ENCODE results near the gene MEF2D.

MEF2D gene

DNA sequence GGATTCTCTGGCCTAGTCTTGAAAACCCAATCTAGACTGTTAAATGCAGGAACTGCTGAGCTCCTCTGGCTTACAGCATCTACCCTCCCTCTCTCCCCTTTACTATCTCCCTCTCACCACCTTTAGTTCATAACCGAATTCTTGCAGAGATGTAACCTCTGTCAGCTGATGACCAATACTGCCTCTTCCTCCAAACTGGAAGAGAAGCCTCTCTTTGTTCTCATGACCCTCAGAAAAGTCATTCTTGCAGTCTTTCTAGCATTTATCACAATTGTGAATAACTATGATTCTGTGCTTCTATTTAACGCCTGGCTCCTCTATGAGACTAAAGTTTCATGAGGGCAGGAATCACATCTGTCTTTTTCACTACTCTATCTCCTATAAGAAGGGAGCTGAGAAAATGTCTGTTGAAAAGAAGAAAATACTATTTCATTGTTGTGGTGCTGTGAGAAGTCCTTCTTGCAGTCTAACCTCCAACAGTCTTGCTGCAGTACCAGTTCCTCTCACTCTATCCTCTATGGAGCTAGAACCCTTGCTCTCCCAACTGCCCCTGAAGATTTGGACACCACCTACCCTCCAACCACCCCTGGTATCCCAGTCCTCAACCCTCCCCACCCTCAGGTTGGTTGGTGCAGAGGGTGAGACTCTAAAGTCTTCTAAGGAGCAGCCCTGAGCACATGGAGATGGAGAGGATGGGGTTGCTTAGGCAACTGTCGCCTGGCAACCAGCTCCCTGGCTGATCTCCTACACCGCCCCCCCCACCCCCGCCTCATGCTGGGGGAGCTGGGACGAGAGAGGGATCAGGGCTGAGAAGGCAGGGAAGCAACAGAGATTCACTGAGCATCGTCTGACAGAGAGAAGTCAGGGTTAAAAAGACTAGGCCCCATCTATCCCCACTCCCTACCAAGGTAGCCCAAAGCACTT is 13.9 kb downstream of the MEF2D start:
- no peak for DNase-seq

DNA sequence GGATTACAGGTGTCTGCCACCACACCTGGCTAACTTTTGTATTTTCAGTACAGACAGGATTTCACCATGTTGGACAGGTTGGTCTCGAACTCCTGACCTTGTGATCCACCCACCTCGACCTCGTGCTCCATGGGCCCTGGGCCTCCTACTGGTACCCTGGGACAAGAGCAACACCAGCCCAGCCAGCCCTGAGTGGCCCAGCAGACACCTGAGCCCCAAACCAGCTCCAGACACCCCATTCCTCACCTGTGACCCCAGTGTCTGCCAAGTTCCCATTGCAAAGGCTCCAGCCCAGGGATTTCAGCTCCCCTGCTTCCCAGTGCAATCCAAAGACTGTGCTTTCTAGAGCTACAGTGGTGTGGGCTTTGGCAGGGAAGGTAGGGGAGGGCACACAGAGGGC is 14.6 kb downstream of the MEF2D start:
- no peak for DNase-seq

DNA sequence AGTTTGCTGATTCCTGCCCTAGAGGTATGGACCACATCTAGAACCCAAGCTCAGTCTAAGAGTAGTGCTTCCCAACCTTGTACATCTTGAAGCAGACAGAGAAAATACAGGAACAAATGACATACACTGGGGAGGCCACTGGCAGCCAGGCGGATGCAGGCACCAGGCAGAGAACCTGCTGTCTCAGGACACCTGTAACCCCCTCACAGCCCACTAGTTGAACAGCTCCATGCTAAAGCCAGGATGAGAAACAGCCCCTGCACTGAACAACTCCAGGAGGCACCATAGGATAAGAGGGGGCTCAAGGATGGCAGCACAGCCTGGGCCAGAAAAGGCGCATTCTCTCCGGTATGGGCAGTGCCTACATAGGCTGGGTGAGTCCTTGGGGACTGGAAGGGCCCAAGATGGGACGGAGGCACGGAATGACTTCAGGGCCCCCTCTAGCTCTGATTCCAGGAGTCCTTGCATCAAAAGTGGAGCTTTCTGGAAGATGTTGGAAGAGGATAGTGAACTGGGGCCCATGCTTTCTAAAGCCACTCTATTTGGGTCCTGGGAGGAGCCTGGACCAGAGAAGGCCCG is 16.0 kb downstream of the MEF2D start:
- DNase-seq: no peak

DNA sequence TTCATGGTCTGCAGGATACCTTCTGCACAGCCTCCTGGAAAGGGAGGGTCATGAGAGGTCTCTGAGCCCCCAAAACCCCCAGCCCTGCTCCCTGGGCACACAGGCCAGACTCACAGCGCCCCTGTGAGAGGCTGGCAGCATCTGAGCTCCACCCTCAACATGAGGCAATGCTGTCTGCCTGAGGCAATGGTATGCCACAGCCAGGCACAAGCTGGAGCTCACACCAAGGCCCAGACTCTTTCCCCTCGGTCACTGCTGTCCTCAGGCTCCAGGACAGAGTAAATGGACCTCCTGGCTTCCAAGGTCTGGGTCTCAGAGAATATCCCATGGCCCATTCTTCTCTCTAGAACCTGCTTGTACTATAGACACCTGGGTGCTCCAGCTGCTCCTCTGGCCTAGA is 17.2 kb downstream of the MEF2D start:
- no peak for DNase-seq

DNA sequence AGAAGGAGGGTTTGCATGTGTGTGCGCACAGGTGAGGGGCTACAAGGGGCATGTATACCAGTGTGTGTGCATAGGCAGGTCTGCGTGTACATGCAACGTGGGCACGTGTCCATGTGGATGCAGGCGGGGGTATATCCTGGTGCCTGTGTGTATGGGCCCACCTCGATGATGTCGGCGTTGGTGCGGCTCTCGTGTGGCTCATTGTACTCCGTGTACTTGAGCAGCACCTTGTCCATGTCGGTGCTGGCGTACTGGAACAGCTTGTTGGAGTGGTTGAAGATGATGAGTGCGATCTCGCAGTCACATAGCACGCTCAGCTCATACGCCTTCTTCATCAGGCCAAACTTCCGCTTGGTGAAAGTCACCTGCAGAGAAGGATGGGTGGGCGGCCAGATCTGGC is 18.3 kb downstream of the MEF2D start:
- no peak for DNase-seq

DNA sequence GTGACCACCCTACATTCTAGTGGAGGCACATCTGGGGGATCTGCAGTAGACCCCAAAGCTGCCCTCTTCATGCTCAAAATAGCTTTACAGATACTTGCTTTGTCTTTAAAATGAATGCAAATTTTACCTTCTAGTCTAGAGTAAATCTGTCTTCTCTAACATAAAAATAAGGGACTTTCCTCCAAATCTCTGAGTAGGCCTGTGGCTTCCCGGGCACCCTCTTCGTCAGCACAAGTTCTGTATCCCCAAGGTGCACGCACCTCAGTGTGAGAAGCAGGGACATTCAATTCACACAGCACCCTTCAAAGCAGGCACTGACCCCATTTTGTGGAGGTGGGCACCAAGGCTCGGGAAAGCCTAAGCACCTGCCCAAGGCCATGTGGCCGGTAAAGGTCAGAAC is 19.0 kb downstream of the MEF2D start:
- DNase-seq: no peak

DNA sequence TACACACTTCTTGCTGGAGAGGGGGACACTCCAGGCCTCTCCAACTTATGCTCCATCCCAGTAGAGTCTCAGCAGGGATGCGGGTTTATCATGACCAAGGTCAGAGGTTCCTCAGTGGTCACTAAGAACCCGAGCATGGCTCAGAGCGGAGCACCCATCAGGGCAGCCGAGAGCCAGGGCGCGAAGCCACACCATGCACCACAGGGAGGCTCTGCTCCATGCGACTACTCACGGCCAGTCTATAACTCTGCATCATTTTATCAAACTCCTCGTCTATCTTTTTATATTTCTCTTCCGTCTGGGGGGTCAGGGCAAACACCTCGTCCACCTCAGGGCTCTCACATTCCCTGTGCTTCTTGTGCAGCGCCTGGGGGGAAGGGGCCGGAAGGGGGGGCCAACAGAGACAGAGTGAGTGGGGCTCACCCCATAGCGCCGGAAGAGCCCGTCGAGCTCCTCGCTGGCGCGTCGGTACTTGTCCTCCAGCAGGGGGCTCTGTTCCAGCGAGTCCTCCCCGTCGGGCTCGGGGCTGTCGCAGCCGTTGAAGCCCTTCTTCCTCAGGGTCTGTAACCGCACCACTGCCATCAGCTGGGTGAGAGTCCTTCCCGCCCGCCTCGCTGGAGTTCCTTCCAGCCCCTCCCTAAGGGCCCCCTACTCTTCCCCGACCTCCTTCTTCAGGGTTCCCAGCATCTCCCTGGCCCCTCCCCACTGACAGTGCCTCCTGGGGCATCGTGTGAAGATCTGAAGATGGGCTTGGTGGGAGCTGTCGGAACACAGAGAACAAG is 20.0 kb downstream of the MEF2D start:
- DNase-seq: peak; percentile 52

DNA sequence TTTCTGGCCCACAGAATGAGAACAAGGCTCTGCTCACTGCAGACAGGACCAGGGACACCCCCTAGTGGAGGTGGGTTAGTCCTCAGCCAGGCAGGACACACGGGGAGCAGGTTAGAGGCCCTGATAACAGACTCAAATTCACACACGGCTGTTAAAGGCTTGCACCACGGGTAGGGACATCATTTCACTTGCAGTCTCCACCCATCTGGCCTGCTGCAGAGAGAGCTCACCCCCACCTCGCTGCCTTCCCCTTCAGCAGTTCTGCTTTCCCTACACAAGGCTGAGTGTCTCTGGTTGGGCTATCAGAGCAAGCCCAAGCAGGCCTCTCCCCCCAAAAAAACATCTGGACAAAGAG is 20.6 kb downstream of the MEF2D start:
- no peak for DNase-seq

DNA sequence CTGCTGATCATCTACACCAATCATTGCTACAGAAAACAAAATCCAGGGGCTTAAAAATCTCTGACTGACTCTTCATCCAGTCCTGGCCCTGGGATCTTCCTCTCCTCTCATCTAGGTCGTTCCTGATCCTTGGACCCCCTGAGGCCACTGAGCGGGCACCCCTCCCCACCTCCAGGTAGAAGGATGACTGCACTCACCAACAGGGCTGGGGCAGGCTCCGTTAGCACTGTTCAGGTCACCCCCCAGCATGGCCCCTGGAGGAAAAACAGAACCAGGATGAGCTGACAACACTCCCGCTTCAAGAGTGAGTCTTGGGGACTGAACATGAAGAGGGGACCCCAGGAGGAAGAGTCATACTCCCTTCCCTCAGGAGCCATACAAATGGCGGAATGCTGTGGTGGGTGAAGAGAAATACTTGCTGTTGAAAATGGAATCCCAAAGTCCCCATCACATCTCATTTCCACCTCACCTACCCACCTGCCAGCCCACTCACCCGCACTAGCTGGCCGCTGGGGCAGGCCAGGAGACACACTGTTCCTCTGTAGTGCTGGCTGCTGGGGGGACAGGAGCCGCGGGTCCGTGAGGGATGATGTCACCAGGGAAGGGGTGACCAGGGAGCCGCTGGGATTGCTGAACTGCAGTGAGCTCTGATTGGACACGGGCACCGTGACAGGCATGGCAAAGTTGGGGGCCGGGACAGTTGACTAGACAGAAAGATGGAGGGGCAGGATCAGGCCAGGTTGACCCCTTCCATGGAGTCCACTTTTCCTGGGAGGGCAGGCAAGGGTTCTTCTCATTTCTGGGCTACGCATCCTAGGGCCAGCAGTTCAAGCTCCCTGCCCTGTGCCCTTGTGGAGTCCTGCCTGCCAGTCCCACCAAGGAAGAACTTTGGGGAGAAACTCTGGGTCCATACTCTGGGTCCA is 21.2 kb downstream of the MEF2D start:
- no peak for DNase-seq

DNA sequence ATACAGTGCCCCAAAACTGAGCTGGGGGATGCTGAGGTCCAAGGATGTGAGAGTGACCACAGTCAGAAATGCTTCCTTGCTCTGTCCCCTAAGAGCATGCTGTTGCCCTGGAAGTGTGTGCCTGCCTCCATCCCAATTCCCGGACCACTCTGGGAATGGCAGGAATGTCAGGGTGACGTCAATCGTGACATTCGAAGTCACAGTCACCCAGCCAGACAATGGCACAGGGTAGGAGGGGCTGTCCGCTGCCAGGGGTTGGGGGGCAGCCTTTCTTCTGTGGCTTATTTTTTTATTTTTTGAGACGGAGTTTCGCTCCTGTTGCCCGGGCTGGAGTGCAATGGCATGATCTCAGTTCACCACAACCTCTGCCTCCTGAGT is 22.3 kb downstream of the MEF2D start:
- no peak for DNase-seq

DNA sequence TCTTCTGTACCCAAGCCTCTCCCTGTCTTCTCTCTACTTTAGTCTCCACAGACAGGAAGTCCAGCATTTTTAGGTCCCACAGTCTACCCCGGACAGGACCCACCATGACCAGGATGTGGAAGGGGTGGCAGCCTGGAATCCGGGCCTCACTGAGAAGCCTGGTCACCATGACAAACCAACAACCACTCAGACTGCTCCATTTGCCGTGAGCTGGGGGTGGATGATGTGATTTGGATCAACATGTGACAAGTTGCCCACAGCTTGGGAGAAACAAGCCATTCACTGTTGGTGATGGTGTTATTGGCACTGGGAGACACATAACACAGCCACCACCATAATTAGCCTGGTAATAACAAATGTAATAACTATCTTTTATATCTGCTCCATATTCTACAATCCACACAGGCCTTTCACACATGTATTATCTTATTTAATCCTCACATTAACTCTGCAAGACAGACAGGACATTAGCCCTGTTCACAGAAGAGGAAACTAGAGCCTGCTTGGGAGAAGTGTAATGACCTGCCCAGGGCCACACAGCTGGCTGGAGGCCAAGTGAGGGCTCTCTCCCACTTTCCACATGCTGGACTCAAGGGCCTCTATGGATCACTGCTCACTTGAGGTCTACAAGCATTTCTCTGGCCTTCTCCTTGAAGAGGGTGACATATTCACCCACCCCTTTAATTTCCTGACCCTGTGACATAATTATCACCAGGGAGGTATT is 22.9 kb downstream of the MEF2D start:
- no peak for DNase-seq

DNA sequence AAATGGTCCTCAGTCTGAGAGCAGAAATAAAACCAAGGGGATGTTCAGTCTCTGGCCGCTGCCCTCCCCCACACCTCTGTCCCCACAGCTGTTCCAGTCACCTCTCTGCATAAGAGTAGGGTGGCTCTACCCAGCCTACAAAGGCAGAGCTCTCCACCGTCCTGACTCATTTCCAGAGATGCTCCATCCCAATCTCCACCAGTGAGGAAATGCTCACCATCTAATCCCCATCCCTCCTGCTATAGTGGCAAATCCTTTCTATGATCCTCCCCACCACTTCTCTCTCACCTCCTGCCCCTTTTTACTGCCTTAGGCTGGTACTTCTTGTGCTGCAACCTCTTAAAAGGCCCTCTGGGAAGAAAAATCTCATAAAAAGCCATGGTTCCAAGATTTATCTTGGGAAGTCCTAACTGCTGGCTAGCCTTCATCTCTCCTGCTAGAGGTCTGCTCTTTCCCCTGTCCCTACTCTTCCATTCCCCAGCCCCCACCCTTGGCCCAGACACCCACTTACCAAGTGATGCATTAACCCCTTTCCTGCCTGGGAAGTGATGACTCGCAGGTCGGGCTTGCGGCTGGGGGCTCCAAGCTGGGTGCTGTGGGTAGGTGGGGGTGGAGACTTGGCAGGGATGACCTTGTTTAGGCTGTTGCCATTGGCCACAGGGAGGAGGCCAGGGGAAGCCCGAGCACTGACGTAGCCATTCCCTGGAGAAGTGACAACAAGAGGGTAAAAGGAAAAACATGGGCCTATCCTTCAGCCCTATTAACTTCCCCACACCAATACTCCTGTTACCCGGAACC is 23.9 kb downstream of the MEF2D start:
- peak; percentile 86 for DNase-seq

DNA sequence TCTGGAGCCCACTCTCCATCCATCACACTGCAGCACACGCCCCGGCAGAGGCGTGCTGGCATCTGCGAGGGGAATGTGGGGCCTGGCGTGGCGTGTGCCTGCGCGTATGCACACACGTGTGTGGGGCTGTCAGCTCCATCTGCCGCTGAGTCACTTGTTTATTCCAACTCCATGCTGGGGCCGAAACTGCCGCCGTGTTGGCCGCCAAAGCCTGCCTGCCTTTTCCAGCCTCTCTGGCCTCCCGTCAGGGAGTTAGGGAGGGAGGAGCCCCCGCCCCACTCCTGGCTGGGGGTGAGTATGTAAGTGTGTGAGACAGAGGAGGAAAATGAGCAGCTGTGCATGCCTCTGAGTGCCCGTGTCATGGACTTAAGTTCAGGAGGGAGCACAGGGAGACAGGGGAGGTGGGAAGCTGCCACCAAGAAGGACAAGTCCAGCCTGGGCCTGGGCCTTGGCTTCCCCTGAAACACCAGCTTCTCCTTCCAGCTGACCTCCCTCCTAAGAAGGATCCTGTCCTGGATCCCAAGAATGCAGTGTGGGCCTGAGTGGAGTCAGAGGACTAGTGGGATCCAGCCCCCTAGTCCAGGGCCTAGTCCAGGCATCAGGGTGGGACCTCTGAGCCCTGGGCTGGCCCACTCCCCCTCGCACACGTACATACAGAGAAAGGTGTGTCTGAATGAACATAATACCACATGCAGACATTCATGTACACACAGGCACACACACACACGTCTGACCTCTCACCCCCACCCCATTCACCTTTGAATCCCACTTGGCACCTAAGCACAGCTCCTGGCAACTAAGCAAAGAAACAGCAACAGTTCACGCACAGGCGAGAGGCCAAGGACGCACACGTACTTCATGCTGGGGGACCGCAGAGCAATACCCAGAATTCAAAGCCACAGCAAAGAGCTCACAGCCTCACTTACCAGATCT is 24.7 kb downstream of the MEF2D start:
- peak; percentile 62 for DNase-seq

DNA sequence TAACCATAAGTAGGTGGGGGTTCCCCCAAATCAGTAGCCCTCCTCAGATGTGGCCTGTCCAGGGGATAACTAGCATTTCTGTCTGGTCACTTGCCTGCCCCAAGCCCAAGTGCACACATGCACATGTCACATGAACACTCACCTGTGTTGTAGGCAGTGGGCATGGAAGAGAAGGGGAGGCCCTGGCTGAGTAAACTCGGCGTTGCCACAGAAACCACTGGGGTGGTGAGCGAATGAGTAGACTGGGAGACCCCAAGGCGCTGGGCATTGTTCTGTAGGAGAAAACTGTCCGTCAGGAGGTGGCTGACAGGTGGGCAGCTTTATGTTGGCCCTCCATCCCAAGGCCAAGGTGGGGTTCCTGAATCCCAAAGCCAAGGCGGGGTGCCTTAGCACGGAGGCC is 25.6 kb downstream of the MEF2D start:
- DNase-seq: no peak

DNA sequence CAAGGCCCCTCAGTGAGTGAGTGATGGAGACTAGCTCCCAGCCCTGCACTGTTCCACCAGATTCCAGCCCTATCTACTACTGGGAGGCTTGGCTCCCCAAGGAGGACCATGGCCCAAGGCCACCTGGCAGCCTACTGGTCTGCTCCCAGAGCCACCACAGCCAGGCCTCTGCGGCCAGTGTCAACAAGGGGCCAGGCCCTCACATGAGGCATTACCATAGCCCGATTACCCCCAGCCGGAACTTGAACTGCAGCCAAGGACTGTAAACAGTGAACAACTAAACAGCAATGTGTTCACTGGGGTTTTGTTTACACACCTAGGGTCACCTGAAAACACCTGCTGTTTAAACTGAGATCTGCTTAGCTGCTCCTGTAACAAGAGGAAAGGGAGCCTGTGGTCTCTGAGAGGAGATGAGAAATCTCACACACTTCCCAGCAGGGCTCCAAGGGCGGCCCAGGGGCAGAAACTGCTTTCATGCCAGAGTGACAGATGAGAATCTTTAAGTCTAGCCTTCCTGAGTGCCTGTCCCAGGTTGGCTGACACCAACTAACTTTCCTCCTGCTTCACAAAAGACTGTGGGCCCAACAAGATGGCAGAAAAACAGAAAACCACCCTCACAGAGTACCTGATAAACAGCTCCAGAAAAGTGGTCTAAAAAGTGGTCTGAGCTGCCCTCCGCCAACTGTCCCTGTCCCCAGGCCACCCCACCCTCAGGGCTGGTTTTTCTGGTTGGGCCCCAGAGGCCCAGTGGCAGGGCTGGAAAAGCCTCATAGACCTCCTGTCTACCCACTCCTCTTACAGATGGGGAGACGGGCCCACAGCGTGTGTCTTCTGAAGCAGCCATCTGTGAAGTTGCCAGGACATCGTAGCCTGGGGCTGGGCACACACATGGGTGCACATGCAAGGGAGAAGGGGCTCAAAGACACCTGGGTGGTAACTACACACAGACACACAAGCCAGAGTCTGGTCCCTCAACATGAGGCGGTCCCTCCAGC is 28.8 kb downstream of the MEF2D start:
- no peak for DNase-seq

DNA sequence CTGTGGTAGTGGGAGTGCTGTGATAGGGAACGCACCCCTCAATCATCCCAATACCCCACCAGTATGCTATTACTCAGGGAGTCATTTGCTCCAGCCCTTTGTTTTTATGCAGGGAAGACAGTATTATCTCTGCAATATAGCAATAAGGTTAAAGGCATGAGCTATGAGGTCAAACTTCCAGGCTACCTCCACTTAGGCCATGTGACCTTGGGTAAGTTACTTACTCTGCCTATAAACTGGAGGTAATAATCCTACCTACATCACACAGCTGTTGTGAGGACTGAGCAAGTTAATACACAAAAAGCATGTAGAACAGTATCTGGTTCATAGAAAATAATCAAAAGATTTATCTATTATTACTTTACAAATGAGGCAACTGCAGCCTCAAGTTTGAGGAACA is 30.1 kb downstream of the MEF2D start:
- no peak for DNase-seq

DNA sequence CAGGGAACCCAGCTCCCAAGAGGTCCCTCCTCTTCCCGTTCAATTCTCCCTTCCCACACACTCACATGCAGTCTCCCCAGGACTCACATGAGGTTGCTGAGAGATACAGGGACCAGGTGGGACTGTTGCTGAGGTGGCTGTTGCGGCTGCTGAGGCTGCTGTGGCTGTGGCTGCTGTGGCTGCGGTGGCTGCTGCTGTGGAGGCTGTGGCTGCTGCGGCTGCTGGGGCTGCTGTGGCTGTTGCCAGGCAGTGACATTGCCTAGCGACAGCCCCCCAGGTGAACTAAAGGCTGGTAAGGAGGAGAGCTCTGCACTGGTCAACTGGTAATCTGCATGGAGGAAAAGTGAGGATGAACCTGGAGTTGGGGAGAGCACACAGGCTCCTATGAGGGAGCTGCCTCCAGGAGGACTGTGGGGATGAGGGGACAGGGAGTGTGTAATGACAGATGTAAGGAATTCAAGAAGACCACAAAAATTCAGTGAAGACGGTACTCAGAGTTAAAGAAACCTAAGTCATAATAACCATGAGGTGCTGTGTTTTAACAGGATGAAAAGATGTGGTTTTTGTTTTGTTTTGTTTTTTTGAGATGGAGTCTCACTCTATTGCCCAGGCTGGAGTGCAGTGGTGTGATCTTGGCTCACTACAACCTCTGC is 31.8 kb downstream of the MEF2D start:
- no peak for DNase-seq

DNA sequence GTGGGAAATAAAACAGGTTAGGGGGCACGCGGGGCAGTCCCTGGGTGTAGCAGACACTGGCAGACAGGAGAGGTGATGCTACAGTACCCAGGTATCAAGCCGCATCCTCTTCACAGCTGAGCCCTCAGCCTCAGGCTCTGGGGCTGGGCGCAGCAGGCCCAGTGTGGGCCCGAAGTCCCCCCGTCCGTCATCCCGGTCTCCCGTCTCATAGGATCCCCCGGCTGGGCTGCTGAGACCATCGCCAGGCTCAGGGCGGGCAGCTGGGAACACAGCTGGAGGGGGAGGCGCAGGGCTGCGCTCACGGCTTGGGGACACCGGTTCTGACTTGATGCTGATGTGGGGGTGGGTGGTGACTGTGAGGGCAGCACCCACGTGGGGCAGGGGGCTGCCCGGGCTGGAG is 32.7 kb downstream of the MEF2D start:
- DNase-seq: no peak

Measured in fibroblast of upper back skin (primary cell).